HepG2 (cell line): Measurements from ENCODE around the gene APOC1. TPM values are rescaled to one million over a fixed set of nuclear protein-coding genes. Genes with fewer than 3 reads are reported as not detected.

Experiments used
- AGO1 ChIP-seq: fragments of 200-400 bp; formaldehyde crosslinking; IDR thresholded peaks from 2 replicates; pipeline ENCODE4 v1.6.1; 2017; ENCODE audit warnings: mild to moderate bottlenecking, low read depth, low read length, moderate library complexity; ENCODE audit not compliant: poor library complexity, severe bottlenecking
- CCDC6 ChIP-seq: sonication (generic); formaldehyde crosslinking; IDR thresholded peaks from 2 replicates; pipeline ENCODE4 v1.8.1; 2022; ENCODE audit warnings: mild to moderate bottlenecking, missing genetic modification reagents, moderate library complexity
- FOSL2 ChIP-seq: sonication (generic); formaldehyde crosslinking; IDR thresholded peaks from 2 replicates; pipeline ENCODE4 v1.4.0; 2020; ENCODE audit warnings: missing genetic modification reagents
- PHB2 ChIP-seq: fragments of 450-650 bp; IDR thresholded peaks from 2 replicates; pipeline ENCODE4 v1.6.1; 2018; ENCODE audit not compliant: partially characterized antibody
- SMYD3 ChIP-seq: sonication (generic); formaldehyde crosslinking; IDR thresholded peaks from 2 replicates; pipeline ENCODE4 v1.8.1; 2023; ENCODE audit warnings: mild to moderate bottlenecking, missing genetic modification reagents
- STAG1 ChIP-seq: sonication (generic); formaldehyde crosslinking; IDR thresholded peaks from 2 replicates; pipeline ENCODE4 v1.4.0; 2020; ENCODE audit warnings: missing genetic modification reagents
- TMF1 ChIP-seq: sonication (generic); formaldehyde crosslinking; IDR thresholded peaks from 2 replicates; pipeline ENCODE4 v1.8.1; 2022; ENCODE audit warnings: low read depth, missing genetic modification reagents
- ZMYM2 ChIP-seq: sonication (generic); formaldehyde crosslinking; IDR thresholded peaks from 2 replicates; pipeline ENCODE4 v1.8.0; 2022; ENCODE audit warnings: mild to moderate bottlenecking, missing genetic modification reagents
- ZNF652 ChIP-seq: IDR thresholded peaks from 2 replicates; pipeline ENCODE4 v1.6.1; 2016; ENCODE audit warnings: low read depth, borderline replicate concordance
- polyA plus RNA-seq, 8 experiments: library from polyadenylated mRNA; depleted of rRNA in 3 of 8; stranded (reverse) in 7 of 8; unstranded in 1 of 8; fragments of >200 nt; fragmentation: Illumina TruSeq in 4 of 8; extraction: Trizol in 4 of 8; gene quantifications; 2 replicates each; pipeline versions ENCODE4 v1.2.1 to v1.2.3, GENCODE V29; 2011 to 2016; ENCODE audit warnings: low read depth in 4 of 8, missing spikeins in 1 of 8, mixed read lengths in 1 of 8; ENCODE audit not compliant: insufficient read depth in 1 of 8
- total RNA-seq, 5 experiments: library from RNA; depleted of rRNA; stranded (reverse); fragments of >200 nt; fragmentation: Illumina TruSeq; extraction: Trizol; gene quantifications; 2 replicates each; pipeline ENCODE4 v1.2.3, GENCODE V29; 2016; ENCODE audit warnings: low read depth in 1 of 5
- TF ChIP-seq, protein P1 (sequence below): sonication (generic); formaldehyde crosslinking; IDR thresholded peaks from 2 replicates; pipeline ENCODE4 v1.4.0; 2020; ENCODE audit warnings: missing genetic modification reagents
- TF ChIP-seq, protein P2 (sequence below): sonication (generic); formaldehyde crosslinking; conservative IDR thresholded peaks from 2 replicates; pipeline ENCODE4 v1.8.0; 2022; ENCODE audit warnings: mild to moderate bottlenecking, moderate library complexity, missing genetic modification reagents
- TF ChIP-seq, protein P3 (sequence below): IDR thresholded peaks from 2 replicates; pipeline ENCODE4 v1.6.1; 2016; ENCODE audit warnings: low read depth, missing genetic modification reagents, missing compliant biosample characterization
- TF ChIP-seq, protein P4 (sequence below): sonication (generic); formaldehyde crosslinking; IDR thresholded peaks from 2 replicates; pipeline ENCODE4 v1.4.0; 2020; ENCODE audit warnings: missing genetic modification reagents, borderline replicate concordance
- TF ChIP-seq, protein P5 (sequence below): sonication (generic); formaldehyde crosslinking; IDR thresholded peaks from 2 replicates; pipeline ENCODE4 v1.5.1; 2020; ENCODE audit warnings: mild to moderate bottlenecking, missing genetic modification reagents

Gene APOC1
- total and polyA plus RNA-seq, 2 of the 13 experiments (the other 11 are each of a cell fraction or from before 2014, with no cell fraction given): 600 to 1,235 TPM

DNA sequence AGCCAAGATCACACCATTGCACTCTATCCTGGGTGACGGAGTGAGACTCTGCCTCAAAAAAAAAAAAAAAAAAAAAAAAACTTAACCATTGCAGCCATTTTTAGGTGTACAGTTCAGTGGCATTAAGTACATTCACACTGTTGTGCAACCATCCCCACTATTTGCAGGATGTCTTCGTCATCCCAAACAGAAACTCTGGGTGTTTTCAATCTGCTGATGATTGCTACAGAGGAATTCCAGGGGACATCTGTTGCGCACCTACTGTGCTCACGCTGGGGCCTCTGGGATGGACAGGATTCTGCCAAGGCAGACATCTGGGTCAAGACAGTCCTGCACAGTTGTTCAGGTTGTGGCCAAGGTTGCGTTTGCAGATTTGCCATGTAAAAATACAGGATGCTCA lies 25.3 kb downstream of the APOC1 start (continued):
- TF ChIP-seq, protein P1, sequence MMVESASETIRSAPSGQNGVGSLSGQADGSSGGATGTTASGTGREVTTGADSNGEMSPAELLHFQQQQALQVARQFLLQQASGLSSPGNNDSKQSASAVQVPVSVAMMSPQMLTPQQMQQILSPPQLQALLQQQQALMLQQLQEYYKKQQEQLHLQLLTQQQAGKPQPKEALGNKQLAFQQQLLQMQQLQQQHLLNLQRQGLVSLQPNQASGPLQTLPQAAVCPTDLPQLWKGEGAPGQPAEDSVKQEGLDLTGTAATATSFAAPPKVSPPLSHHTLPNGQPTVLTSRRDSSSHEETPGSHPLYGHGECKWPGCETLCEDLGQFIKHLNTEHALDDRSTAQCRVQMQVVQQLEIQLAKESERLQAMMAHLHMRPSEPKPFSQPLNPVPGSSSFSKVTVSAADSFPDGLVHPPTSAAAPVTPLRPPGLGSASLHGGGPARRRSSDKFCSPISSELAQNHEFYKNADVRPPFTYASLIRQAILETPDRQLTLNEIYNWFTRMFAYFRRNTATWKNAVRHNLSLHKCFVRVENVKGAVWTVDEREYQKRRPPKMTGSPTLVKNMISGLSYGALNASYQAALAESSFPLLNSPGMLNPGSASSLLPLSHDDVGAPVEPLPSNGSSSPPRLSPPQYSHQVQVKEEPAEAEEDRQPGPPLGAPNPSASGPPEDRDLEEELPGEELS (CRISPR knock-in tag): peak; percentile 40; the same call in 1 of the 2 replicates
- TF ChIP-seq ZNF652 (CRISPR knock-in tag): peak; percentile 75
- no peak for TF ChIP-seq STAG1 (CRISPR knock-in tag)
- TF ChIP-seq, protein P2, sequence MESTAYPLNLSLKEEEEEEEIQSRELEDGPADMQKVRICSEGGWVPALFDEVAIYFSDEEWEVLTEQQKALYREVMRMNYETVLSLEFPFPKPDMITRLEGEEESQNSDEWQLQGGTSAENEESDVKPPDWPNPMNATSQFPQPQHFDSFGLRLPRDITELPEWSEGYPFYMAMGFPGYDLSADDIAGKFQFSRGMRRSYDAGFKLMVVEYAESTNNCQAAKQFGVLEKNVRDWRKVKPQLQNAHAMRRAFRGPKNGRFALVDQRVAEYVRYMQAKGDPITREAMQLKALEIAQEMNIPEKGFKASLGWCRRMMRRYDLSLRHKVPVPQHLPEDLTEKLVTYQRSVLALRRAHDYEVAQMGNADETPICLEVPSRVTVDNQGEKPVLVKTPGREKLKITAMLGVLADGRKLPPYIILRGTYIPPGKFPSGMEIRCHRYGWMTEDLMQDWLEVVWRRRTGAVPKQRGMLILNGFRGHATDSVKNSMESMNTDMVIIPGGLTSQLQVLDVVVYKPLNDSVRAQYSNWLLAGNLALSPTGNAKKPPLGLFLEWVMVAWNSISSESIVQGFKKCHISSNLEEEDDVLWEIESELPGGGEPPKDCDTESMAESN (CRISPR knock-in tag): no peak
- TF ChIP-seq, protein P3, sequence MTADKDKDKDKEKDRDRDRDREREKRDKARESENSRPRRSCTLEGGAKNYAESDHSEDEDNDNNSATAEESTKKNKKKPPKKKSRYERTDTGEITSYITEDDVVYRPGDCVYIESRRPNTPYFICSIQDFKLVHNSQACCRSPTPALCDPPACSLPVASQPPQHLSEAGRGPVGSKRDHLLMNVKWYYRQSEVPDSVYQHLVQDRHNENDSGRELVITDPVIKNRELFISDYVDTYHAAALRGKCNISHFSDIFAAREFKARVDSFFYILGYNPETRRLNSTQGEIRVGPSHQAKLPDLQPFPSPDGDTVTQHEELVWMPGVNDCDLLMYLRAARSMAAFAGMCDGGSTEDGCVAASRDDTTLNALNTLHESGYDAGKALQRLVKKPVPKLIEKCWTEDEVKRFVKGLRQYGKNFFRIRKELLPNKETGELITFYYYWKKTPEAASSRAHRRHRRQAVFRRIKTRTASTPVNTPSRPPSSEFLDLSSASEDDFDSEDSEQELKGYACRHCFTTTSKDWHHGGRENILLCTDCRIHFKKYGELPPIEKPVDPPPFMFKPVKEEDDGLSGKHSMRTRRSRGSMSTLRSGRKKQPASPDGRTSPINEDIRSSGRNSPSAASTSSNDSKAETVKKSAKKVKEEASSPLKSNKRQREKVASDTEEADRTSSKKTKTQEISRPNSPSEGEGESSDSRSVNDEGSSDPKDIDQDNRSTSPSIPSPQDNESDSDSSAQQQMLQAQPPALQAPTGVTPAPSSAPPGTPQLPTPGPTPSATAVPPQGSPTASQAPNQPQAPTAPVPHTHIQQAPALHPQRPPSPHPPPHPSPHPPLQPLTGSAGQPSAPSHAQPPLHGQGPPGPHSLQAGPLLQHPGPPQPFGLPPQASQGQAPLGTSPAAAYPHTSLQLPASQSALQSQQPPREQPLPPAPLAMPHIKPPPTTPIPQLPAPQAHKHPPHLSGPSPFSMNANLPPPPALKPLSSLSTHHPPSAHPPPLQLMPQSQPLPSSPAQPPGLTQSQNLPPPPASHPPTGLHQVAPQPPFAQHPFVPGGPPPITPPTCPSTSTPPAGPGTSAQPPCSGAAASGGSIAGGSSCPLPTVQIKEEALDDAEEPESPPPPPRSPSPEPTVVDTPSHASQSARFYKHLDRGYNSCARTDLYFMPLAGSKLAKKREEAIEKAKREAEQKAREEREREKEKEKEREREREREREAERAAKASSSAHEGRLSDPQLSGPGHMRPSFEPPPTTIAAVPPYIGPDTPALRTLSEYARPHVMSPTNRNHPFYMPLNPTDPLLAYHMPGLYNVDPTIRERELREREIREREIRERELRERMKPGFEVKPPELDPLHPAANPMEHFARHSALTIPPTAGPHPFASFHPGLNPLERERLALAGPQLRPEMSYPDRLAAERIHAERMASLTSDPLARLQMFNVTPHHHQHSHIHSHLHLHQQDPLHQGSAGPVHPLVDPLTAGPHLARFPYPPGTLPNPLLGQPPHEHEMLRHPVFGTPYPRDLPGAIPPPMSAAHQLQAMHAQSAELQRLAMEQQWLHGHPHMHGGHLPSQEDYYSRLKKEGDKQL: no peak
- TF ChIP-seq PHB2: no peak
- no peak for TF ChIP-seq TMF1 (CRISPR knock-in tag)
- TF ChIP-seq, protein P4, sequence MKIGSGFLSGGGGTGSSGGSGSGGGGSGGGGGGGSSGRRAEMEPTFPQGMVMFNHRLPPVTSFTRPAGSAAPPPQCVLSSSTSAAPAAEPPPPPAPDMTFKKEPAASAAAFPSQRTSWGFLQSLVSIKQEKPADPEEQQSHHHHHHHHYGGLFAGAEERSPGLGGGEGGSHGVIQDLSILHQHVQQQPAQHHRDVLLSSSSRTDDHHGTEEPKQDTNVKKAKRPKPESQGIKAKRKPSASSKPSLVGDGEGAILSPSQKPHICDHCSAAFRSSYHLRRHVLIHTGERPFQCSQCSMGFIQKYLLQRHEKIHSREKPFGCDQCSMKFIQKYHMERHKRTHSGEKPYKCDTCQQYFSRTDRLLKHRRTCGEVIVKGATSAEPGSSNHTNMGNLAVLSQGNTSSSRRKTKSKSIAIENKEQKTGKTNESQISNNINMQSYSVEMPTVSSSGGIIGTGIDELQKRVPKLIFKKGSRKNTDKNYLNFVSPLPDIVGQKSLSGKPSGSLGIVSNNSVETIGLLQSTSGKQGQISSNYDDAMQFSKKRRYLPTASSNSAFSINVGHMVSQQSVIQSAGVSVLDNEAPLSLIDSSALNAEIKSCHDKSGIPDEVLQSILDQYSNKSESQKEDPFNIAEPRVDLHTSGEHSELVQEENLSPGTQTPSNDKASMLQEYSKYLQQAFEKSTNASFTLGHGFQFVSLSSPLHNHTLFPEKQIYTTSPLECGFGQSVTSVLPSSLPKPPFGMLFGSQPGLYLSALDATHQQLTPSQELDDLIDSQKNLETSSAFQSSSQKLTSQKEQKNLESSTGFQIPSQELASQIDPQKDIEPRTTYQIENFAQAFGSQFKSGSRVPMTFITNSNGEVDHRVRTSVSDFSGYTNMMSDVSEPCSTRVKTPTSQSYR (CRISPR knock-in tag): peak; percentile 44; the same call in 1 of the 2 replicates
- no peak for TF ChIP-seq SMYD3
- TF ChIP-seq ZMYM2 (CRISPR knock-in tag): peak; percentile 56; the same call in 1 of the 2 replicates
- TF ChIP-seq, protein P5, sequence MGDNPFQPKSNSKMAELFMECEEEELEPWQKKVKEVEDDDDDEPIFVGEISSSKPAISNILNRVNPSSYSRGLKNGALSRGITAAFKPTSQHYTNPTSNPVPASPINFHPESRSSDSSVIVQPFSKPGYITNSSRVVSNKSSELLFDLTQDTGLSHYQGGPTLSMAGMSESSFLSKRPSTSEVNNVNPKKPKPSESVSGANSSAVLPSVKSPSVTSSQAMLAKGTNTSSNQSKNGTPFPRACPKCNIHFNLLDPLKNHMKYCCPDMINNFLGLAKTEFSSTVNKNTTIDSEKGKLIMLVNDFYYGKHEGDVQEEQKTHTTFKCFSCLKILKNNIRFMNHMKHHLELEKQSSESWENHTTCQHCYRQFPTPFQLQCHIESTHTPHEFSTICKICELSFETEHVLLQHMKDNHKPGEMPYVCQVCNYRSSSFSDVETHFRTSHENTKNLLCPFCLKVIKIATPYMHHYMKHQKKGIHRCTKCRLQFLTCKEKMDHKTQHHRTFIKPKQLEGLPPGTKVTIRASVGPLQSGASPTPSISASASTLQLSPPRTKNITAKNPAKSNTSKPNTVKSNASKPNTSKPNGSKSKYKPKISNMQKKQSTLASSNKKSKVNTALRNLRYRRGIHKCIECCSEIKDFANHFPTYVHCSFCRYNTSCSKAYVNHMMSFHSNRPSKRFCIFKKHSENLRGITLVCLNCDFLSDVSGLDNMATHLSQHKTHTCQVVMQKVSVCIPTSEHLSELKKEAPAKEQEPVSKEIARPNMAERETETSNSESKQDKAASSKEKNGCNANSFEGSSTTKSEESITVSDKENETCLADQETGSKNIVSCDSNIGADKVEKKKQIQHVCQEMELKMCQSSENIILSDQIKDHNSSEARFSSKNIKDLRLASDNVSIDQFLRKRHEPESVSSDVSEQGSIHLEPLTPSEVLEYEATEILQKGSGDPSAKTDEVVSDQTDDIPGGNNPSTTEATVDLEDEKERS (CRISPR knock-in tag): no peak
- TF ChIP-seq AGO1: no peak
- peak; percentile 77 for TF ChIP-seq FOSL2 (CRISPR knock-in tag)
- no peak for TF ChIP-seq CCDC6 (CRISPR knock-in tag)
